Occipital lobe (tissue), 2 donors: ENCODE results near the gene COPRS. TPM values are rescaled to one million over a fixed set of nuclear protein-coding genes. Genes with fewer than 3 reads are reported as not detected.
A peak's percentile ranks its signal among the peaks of the same experiment; 100 is the strongest.
"Not testable (repeated sequence)": the region's sequence is repeated elsewhere in the genome, so short reads cannot be mapped to it uniquely, and the experiment has no call there.

Source experiments
- DNase-seq: peaks from one replicate; lab custom pipeline; 2025; lab: John Stamatoyannopoulos, UW
- total RNA-seq: library from RNA; depleted of rRNA; stranded (reverse); fragments of >200 nt; gene quantifications from one replicate; pipeline ENCODE4 v1.2.3, GENCODE V29; 2014

The COPRS gene
- total RNA-seq, 1 donor from 2014 or later = 26.2 TPM

DNA sequence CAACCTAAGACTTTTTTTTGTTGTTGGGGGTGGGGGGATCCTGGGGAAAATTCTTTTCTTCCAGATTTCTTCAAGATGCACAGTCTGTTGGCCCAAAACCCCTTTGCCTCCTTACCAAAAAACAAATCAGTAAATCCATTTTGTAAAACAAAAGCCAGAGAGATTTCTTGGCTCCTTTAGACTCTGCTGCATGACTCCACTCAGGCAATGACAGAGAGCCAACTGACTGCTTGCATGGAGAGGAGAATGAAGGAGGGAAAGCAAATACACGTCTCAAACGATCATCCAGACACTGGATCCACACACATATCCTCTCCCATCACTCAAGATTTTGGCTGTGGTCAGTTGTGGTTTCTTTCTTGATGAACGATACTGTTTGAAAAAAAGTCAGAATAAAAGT, 13.8 kb downstream of the COPRS start:
- DNase-seq = no peak

DNA sequence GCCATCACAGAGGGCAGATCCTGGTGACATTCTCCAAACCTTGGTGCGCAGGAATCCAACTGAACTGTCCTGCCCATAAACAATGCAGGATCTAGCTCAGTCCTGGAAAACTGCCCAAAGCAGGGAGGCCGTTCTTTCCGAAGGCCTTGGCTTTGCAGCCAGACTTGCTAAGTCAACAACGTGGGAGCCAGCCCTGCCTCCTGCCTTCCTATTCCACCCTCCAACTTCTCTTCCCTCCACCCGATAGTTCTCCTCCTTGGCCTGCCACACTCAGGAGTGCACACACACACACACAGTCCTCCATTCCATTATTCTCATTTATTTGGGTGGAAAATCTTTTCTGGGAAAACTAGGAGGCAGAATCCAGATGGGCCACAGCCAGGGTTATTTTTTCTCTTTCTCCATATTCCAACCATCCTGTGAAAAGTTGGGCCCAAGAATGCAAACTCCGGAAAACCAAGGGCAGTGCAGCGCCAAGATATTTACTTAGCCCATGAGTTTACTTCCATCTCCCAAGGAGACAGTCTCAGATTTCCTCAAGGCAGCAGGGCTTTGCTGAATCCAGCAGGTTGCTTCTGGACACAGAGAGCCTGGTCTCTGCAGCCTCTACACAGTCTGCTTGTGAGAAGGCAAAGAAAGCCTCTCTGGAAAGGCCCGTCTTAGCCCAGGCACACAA, 15.8 kb downstream of the COPRS start:
- DNase-seq = no peak

DNA sequence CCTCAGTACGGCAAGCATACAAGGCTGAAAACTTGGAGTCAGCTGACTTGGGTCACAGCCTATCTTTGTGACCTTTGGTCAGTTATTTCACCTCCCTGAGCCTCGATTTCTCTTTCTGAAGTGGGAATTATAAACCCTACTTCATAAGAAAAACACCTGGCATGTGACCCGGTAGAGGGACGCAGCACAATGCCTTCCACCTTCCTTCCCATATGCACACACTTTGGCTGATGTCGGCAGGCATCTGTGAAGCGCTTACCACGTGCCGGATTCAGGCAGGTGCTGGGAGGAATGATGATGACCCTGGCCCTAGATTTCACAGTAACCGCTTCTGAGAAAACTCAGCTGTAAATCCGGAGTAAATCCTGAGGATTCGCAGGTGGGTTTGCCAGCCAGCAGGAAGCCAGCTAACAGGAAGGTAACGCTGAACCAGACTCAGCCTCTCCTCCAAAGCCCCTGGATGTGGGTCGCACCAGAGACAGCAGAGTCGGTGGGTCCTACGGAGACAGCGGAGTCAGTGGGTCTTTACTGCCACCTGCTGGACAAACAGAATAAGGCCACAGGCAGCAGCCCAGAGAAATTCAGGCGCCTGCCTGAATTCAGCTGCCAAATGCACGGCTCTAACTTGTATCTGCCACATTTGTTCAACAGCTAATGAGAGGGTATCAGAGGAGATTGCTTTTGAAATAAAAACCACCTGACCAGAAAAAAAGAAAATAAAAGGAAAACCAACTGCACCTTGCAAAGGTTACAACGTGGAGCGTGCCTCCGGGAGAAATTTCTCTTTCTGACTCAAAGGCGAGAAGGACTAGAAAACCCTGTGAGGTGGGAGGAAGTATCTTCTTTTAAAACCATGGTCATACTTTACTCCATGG, 16.6 kb downstream of the COPRS start:
- DNase-seq = peak; percentile 35

DNA sequence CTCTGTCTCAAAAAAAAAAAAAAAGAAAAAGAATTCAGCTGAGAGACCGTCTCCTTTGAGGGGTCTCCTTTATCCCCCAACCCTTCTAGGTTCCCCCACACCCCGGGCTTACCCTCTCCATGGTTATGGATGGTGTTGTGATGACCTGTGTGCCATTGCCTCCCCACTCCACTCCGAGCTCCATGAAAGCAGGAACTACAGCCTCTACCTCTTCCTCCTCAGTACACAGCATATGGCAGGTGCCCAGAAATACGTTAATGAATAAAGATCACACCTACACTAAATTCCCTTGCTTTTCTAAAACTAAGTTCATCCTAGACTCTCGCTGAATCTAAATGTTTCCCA, 17.2 kb downstream of the COPRS start:
- DNase-seq = no peak

DNA sequence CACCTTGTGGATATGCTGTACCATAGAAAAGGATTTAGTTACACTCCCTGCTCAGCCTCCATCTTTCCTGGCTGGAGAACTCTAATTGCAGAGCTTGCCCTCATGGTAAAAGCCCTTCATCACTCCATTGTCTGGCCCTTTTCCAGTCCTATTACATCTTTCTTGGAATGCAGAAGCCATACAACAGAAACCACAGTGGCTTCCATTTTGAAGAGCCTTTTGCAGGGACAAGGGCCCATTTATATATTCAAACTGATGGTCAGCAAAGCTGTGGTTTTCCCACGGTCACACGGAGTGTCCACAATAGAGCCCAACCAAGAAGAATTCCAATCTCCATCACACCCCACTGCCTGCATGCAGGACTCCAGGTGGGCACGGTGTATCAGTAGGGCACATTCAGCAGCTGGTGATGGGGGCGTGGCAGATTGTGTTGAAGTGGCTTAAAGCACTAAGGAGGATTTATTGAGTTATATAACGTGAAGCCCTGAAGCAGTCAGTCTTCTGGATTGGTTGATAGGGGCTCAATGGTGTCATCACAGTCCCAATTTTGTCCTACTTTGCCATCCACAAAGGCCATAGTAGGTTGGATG, 20.3 kb downstream of the COPRS start:
- DNase-seq = no peak

DNA sequence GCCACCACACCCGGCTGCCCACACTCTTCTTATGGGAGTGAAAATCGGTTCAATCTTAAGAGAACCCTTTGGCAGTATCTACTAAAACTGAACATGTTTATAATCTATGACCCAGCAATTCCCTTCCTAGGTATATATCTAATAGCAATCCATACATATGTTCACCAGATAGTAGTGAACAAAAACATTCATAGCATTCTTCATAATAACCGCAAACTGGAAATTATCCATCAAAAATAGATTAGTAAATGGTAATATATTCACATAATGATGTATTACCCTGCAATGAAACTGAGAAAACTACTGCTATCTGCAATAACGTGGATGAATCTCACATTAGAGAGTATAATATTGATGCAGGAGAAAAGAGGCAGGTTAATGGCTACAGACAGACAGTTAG, 23.1 kb downstream of the COPRS start:
- DNase-seq = no peak

DNA sequence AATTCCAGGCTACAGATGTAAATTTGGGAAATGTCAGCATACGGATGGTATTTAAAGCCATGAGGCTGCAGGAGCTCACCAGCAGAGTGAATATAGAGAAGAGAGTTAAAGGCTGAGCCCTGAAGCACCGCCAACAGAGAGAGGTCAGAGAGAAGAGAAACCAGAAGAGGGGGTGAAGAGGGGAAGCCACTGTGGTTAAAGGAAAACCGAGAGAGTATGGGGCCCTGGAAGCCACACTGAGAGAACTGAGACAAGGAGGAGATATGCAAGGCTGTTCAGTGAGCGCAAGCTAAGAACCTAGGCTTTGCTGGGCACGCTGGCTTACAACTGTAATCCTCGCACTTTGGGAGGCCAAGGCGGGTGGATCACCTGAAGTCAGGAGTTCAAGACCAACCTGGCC, 24.6 kb downstream of the COPRS start:
- no peak for DNase-seq

DNA sequence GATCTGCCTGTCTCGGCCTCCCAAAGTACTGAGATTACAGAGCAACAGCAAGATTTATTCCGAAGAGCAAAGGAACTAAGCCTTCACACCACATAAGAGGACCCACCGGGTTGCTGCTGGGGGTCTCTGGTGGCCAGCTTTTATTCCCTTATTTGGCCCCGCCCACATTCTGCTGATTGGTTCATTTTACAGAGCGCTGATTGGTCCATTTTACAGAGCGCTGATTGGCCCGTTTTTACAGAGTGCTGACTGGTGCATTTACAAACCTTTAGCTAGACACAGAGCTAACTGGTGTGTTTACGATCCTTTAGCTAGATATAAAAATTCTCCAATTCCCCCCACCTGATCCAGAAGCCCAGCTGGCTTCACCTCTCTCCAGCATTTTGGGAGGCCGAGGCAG, 26.3 kb downstream of the COPRS start:
- no peak for DNase-seq

DNA sequence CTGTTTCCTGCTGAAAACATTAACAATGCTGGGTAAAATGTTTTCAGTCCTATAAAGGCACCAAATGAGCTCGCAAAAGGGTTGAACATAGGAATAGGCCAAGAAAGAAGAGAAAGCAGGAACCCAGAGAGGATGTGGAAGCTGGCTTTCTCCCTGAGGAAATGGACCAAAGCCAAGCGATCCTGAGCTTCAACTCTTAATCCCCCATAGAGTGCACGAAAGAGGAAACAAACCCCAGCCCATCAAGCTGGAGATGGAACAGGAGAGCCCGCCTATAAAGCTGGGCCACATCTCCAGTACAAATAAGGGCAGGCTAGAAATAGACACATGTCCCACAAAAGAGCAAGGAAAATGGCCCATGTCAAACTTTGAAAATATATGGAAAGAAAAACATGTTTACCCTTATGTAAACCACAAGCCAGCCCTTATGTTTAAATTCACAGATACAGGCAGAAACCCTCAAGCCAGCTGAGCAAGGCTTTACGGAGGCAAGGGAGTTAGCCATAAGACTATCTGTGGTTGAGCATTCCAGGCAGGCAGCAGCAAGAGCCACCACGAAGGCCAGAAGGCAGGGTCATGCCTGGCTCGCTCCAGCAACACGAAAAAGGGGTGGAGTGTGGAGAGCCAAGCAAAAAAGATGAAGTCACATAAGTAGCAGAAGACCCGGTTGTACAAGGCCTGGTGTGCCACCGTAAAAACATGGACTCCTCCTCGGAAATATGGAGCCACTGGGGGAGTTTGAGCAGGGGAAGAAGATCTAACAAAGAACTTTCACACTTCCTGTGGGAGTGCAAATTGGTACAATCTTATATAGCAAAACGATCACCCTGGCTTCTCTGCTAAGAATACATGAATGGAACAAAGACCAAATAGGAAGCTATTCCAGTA, 27.8 kb downstream of the COPRS start:
- DNase-seq = no peak

DNA sequence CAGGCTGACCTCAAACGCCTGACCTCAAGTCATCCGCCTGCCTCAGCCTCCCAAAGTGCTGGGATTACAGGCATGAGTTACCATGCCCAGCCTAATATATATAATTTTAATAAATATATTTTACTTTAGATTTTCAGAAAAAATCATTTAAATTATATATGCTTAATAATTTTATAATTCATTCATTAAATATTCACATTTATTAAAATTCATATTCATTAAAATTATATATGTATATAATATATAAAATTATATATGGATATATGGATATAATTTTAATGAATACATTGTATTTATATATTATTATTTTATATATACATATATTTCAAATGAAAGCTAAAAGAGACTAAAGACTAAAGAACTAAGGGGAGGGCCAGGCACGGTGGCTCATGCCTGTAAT, 29.4 kb downstream of the COPRS start:
- DNase-seq = no peak

DNA sequence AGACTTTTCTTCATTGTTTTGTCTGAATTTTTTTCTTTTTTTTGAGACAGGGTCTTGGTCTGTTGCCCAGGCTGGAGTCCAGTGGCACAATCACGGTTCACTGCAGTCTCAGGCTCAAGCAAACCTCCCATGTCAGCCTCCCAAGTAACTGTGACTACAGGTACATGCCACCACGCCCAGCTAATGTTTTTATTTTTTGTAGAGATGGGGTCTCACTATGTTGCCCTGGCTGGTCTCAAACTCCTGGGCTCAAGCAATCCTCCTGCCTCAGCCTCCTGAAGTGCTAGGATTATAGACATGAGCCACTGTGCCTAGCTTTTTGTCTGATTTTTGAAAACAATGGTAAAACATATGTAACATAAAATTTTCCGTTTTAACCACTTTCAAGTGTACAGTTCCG, 30.1 kb downstream of the COPRS start:
- not testable (repeated sequence) for DNase-seq

DNA sequence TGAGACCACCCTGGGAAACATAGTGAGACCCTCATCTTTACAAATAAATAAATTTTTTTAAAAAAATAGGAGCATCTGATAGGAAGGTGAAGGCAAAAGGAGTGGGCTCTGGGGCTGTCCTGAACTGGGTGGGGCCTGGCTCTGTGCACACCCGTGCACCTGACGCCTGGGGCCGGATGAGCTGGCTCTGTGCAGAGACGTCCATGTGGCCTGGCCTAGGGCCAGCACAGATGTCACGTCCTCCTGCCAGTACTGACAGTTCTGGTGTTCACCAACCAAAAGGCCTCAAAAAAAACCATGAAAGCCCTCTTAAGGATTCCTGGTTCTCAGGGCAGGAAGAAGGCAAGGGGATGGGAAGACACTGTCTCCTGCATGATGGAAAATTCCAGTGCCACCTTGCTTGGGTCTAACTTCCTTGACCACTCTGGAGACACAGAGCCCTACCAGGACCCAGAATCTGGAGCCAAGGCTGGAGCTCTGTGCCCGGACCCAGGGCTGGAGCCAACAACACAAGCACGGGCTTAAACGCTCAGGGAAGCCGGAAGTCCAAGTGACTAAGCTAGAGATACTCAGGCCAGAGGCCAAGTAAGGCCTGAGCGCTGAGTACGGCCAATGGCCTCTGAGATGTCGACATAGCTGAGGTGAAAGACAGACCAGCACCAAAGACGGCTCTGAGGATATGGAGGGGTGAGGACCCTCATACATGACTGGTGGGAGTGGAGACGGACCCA, 32.9 kb downstream of the COPRS start:
- no peak for DNase-seq

DNA sequence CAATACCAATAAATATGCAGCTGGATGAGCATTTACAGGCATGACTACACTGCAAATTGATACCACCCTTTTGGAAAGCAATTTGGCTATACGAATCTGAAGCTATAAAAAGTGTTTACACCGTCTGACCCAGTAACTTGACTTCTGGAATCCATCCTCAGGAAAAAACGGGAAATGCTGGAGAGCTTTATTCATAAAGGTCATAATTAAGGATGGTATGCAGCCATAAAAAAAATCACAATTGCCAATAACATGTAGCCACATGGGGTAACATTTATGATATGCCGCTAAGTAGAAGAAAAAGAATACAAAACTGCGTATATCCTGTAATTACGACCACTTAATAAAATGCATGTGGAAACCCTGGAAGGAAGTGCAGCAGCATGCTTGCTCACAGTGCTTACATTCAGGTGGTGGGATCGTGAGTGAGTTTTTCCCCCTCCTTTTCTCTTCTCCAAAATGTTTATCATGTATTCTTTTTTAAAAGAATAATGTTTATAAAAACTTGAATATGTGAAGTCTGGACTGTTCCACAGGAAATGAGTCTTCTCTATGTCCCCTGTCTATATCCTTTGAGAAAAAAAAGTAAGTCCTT, 34.2 kb downstream of the COPRS start:
- no peak for DNase-seq

DNA sequence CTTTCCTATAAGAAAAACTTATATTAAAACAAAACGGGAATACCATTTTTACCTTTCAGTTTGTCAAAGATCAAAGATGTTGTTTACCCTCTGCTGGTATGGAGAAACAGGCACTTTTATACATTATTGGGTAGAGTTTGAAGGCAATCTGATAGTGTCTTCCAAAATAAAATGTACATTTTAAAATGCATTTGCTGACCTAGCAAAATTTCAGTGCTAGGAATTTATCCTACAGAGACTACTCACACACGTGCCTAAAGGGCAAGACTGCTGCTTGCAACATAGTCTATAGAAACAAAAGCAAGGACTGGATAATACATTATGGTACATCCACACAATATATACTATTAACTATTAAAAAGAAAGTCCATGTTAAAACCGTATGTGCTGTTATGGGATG, 36.0 kb downstream of the COPRS start:
- DNase-seq = no peak

DNA sequence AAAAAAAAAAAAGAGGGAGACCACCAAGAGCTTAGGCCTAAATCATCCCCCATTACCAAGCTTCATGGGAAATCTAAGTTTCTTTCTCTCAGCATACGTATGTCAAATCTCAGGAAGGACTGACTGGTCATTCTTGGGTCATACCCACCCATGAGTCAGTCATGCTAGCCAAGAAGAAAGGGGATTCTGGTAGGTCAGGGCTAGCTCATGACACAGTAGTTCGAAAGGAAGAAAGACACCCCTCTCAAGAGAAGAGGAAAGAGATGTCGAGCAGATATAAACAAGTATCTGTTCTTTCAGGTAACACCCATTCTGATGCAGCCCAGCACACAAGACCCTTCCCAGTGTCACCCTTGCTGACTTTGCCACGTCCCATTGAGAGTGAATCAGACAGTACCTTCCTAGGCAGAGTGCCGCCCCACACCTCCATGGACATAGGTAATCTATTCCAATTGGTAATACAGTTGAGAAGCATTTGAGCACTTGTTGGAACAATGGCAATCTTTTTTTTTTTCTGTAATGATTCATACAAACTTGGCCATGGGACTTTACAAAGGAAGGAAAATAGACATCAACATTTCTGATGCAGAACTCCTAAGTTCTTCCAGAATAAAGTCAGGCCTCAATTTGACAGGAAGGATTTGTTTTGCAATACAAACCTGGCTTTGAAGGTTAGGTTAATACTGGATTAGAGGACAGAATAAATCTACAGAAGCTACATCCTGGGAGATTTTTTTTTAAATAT, 38.2 kb downstream of the COPRS start:
- DNase-seq = no peak

DNA sequence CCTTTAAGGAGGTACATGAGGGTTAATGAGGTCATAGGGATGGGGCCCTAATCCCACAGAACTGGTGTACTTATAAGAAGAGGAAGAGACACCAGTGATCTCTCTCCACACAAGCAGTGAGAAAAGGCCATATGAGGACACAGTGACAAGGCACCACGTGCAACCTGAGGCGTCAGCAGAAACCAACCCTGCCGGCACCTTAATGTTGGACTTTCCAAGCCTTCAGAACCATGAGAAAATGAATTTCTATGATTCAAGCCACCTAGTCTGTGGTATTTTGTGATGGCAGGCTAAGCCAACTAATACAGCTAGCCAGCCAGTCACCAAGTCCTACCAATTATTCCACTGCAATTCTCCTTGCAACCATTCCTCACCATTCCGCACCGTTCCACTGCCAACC, 39.5 kb downstream of the COPRS start:
- DNase-seq = no peak

DNA sequence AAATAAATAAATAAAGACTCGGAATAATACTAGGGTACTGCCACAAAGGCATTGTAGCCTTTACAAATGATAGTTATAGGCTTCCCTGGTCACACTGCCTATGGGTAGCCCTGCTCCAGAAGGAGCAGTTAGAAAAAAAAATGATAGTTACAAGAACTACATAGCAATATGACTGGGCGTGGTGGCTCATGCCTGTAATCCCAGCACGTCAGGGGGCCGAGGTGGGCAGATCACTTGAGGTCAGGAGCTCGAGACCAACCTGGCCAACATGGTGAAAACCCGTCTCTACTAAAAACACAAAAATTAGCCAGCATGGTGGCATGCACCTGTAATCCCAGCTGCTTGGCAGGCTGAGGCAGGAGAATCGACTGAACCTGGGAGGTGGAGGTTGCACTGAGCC, 40.2 kb downstream of the COPRS start:
- not testable (repeated sequence) for DNase-seq

DNA sequence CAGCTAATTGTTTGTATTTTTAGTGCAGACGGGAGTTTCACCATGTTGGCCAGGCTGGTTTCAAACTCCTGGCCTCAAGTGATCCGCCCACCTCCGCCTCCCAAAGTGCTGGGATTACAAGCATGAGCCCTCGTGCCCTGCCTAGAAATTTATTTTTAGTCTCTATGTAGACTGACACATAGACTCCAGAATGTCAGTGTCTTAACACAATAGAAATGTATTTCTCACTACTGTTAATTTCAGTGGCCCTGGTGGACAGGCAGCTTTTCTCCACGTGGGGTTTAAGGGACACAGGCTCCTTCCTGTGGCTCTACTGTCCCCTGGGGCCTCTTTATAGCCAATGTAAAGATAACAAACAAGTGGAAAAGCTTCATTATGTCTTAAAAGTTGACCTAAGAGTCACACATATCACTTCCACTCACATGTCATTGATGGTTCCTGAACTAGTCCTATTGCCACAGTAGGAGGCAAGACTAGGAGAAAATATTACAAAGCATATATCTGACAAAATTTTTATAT, 43.8 kb downstream of the COPRS start:
- no peak for DNase-seq

DNA sequence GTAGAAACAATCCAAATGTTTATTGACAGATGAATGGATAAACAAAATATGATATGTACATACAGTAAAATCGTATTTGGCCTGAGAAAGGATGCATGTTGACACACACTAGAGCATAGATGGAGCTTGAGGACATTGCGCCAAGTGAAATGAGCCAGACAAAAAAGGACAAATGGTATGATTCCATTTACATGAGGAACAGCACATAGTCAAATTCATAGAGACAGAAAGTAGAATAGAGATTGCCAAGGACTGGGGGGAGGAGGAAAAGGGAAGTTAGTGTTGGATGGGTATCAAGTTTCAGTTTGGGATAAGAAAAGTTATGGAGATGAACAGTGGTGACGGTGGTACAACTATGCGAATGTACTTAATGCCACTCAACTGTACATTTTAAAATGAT, 47.9 kb downstream of the COPRS start:
- DNase-seq = no peak

DNA sequence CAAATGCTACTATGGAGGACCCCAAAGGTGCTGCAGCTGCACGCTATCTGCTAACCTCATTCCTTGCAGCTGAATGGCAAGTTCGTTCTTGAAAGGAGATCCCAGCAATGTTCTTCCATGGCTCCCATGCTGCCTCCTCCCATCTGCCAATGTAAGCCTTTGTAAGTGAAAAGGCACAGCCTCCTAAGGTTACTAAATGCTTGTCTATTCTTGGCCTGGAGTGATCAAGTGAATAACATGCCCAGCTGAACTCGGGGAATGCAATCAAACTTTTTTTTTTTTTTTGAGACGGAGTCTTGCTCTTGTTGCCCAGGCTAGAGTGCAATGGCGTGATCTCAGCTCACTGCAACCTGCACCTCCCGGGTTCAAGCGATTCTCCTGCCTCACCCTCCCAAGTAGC, 49.2 kb downstream of the COPRS start:
- not testable (repeated sequence) for DNase-seq
